Measurements from ENCODE around the gene LPXN. TPM values are rescaled to one million over a fixed set of nuclear protein-coding genes. Genes with fewer than 3 reads are reported as not detected.

LPXN gene
- total RNA-seq, 1 donor from 2014 or later, result 1.4 TPM

- DNase-seq (ENCODE audit: low read depth), result no peak
- no peak overlapping the region for H3K4me3 ChIP-seq (ENCODE audit: low read depth, low read length)
- TF ChIP-seq CTCF (conservative IDR thresholded peaks at IDR 0.05; ENCODE audit: low read depth, low read length), result no peak
These were observed 89.7 kb downstream of the LPXN start for GRCh38 chr11:58485961-58486360.

Other genes with a start within 250 kb of the LPXN start
- not detected in 2 replicates for gene OR5B17, start 216.8 kb downstream of the LPXN start, total RNA-seq
- not detected in 2 replicates for gene OR5B3, start 169.0 kb downstream of the LPXN start, total RNA-seq
- gene OR5B2, start 147.7 kb downstream of the LPXN start, total RNA-seq, result not detected in 2 replicates
- not detected in 2 replicates for gene OR5B12, start 133.6 kb downstream of the LPXN start, total RNA-seq
- not detected in 2 replicates for gene OR5B21, start 67.8 kb downstream of the LPXN start, total RNA-seq
- gene ZFP91, start 3.2 kb upstream of the LPXN start, total RNA-seq, result 25.8 and 31.8 TPM in 2 replicates
- 0.29 and 1.2 TPM in 2 replicates for gene CNTF, start 46.8 kb upstream of the LPXN start, total RNA-seq
- not detected in 2 replicates for gene GLYAT, start 156.1 kb upstream of the LPXN start, total RNA-seq

Measured in epithelial cell of proximal tubule (primary cell).